GM06990 (cell line): ENCODE data around the gene LHFPL3.

ENCODE experiments used
- DNase-seq: peaks from one replicate; pipeline ENCODE4 v3.0.0-alpha.2; 2011; ENCODE audit not compliant: insufficient read length; ENCODE audit errors: extremely low read depth
- H3K27me3 ChIP-seq: replicated peaks from 2 replicates; pipeline ENCODE4 v1.6.0; 2011; ENCODE audit warnings: low read length; ENCODE audit not compliant: control insufficient read depth, insufficient read depth
- H3K36me3 ChIP-seq: 2 replicates; pipeline ENCODE4 v1.5.1; 2011; ENCODE audit warnings: low read length; ENCODE audit not compliant: control insufficient read depth, insufficient read depth
- H3K4me3 ChIP-seq: replicated peaks from 2 replicates; pipeline ENCODE4 v1.5.1; 2011; ENCODE audit warnings: low read depth, mild to moderate bottlenecking, control low read depth, low read length
- TF ChIP-seq, protein P1 (sequence below): IDR thresholded peaks from 2 replicates; pipeline ENCODE4 v1.5.1; 2011; ENCODE audit warnings: low read length, control low read depth, mild to moderate bottlenecking, inconsistent platforms; ENCODE audit not compliant: insufficient read depth, poor library complexity, severe bottlenecking

LHFPL3 gene

DNA sequence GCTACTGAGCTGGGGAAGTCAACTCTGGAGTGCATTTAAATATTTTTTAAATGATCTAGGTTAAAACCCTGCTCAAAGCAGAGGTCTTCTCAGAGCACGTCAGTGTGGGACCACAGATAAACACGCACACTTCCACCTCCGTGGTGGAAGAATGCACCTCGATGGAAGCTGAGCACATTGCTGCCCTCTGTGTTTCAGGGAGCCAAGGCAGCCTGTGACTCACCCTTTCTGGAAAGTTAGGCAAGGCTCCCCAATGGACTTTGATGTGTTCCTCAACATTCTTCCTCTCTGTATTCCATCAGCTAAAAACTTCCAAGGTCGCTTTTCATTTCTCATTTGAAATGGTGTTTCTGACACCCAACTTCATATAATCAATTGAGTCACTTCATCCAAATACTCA, 514.8 kb downstream of the LHFPL3 start:
- no peak for DNase-seq
- H3K4me3 ChIP-seq: no peak overlapping the region
- no peaks in the 10 kb centered on the region for H3K36me3 ChIP-seq
- TF ChIP-seq, protein P1, sequence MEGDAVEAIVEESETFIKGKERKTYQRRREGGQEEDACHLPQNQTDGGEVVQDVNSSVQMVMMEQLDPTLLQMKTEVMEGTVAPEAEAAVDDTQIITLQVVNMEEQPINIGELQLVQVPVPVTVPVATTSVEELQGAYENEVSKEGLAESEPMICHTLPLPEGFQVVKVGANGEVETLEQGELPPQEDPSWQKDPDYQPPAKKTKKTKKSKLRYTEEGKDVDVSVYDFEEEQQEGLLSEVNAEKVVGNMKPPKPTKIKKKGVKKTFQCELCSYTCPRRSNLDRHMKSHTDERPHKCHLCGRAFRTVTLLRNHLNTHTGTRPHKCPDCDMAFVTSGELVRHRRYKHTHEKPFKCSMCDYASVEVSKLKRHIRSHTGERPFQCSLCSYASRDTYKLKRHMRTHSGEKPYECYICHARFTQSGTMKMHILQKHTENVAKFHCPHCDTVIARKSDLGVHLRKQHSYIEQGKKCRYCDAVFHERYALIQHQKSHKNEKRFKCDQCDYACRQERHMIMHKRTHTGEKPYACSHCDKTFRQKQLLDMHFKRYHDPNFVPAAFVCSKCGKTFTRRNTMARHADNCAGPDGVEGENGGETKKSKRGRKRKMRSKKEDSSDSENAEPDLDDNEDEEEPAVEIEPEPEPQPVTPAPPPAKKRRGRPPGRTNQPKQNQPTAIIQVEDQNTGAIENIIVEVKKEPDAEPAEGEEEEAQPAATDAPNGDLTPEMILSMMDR: no peak
- H3K27me3 ChIP-seq: peaks cover 1% of the 10 kb centered on the region; the same call in 1 of the 2 replicates

DNA sequence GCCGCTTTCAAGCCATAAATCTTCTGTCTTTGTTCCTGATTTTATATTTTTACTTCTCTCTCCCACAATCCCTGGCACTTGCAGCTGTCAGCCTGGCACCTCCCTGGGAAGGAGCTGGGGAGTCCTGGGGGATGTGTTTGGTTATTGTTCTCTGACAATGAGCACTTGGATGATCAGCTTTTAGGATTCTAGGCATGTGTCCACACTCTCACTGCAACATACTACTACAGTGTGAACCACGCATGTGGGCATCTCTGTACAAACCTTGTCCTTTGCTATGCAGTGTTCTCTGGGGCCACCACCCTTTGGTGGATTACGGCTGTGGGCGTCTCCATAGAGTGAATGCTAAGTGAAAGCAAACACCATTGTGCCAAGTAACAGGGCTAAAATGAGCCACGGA, 517.2 kb downstream of the LHFPL3 start:
- DNase-seq: no peak
- H3K27me3 ChIP-seq: peaks cover 1% of the 10 kb centered on the region; the same call in 1 of the 2 replicates
- TF ChIP-seq, protein P1: no peak
- H3K4me3 ChIP-seq: no peak overlapping the region
- no peaks in the 10 kb centered on the region for H3K36me3 ChIP-seq

DNA sequence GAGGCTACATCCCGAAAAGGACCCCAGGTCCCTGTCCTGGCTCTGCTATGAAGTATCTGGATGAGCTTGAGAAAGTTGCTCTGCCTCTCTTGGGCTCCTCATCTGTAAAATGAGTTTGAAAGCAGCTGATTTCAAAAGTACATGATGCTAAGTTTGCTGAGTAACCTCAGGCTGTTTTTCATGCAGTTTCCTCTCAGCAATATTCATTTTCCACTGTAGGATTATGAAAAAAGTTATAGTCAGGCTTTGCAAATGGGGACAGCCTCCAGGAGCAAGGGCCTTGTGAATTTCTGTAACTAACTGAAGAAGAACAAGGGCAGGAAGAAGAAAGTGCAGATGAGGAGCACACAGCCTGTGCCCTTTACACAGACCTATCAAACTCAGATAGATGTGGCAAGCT, 518.3 kb downstream of the LHFPL3 start:
- TF ChIP-seq, protein P1: no peak
- Histone ChIP-seq H3K36me3 (no peaks in the 10 kb centered on the region), H3K27me3 (peaks cover 1% of the 10 kb centered on the region; the same call in 1 of the 2 replicates), H3K4me3 (no peak overlapping the region)
- DNase-seq: no peak

DNA sequence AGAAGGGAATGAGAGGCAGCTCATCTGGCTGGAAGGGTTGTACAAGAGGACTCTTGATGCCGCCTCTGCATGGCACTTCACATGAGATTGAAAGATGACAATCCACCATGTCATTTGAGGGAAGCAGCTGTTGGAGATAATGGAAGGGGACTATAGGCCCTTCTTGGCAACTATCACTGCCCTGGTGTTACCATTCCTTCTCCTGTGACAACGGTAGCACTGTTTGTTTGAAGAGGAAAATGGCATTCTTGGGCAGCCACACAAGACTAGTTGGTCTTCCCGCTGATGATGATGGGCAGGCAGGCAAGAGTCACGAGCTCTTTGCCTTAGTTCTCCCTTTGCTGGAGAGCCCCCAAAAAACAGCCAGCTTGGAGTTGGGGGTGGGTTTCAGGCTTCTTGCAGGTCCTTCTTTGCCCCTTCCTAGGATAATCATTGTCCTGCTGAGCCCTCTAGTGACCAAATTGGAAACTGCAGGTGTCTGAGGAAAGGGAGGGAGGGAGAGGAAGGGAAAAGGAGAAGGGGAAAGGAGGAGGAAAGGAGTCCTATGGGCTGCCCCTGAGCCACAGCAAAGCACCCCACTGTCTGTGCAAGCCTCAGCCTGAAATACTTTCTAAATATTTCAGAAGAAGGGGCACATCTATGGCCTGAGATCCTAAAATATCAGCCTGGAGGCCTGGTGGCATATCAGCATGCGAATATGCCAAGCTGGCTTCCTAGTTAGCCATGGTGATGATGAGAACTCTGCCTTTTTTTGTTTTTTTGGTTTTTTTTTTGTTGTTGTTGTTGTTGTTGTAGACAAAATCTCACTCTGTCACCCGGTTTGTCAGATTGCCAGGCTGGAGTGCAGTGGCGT, 520.0 kb downstream of the LHFPL3 start:
- peaks cover 1% of the 10 kb centered on the region; the same call in 1 of the 2 replicates for H3K27me3 ChIP-seq
- TF ChIP-seq, protein P1: peak; percentile 90
- no peak for DNase-seq
- H3K4me3 ChIP-seq: no peak overlapping the region
- H3K36me3 ChIP-seq: no peaks in the 10 kb centered on the region

DNA sequence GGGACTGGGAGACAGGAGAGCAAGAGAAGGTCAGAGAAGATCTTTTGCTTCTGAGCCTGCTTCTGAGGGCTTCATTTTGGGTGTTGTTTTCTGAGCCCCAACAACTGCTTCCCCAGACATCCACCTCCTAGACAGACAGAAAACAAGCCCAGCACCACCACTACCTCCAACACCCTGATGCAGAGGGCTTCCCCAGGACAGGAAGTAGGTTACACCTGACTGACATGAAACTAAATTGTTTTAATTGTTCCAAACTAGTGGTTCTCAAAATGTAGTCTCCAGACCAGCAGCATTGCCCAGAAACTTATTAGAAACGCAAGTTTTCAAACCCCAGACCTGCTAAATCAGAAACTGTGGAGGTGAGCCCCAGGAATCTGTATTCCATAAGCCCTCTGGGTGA, 522.0 kb downstream of the LHFPL3 start:
- no peak for DNase-seq
- Histone ChIP-seq H3K27me3 (peaks cover 1% of the 10 kb centered on the region; the same call in 1 of the 2 replicates), H3K4me3 (no peak overlapping the region), H3K36me3 (no peaks in the 10 kb centered on the region)
- TF ChIP-seq, protein P1: no peak

DNA sequence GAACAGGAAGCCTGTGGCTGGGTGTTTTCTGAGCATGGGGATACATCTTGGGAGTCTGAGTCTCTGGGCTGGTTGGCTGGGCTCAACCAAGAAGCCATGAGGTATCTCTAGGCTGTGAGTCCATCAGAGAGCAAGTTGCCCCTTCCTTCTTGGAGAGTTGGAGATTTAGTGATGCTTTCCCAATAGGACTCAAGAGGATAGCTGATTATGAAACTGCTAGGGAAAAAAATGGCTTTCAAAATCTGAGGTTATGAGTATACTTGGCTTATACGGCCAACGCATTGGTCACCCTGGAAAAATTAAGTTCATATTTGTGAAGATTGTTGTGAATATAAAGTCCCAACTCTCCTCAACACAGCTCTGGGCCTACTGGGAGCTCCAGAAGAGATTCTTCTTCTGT, 522.9 kb downstream of the LHFPL3 start:
- no peak overlapping the region for H3K4me3 ChIP-seq
- peaks cover 1% of the 10 kb centered on the region; the same call in 1 of the 2 replicates for H3K27me3 ChIP-seq
- no peak for DNase-seq
- TF ChIP-seq, protein P1: no peak
- no peaks in the 10 kb centered on the region for H3K36me3 ChIP-seq
